Ovary (tissue), 3 donors: Measurements from ENCODE around the gene CCL23.

Experiments used
- EP300 ChIP-seq: sonication (generic); formaldehyde crosslinking; IDR thresholded peaks from one replicate; pipeline ENCODE4 v1.6.1; 2017; ENCODE audit warnings: antibody characterized with exemption
- POLR2A ChIP-seq: fragments of 450-650 bp; IDR thresholded peaks from one replicate; pipeline ENCODE4 v1.6.1; 2017; ENCODE audit warnings: antibody characterized with exemption, mild to moderate bottlenecking, moderate library complexity
- TF ChIP-seq, protein P1 (sequence below), 3 donors: fragments of 450-650 bp in 2 of 3; fragments of 200-600 bp in 1 of 3; IDR thresholded peaks; one replicate each; pipeline versions ENCODE4 v1.5.1 to v1.8.0; 2016 to 2022; ENCODE audit warnings: antibody characterized with exemption in 3 of 3, mild to moderate bottlenecking in 1 of 3
- donor health status: DM: no; HTN: no; CAD: no.

DNA sequence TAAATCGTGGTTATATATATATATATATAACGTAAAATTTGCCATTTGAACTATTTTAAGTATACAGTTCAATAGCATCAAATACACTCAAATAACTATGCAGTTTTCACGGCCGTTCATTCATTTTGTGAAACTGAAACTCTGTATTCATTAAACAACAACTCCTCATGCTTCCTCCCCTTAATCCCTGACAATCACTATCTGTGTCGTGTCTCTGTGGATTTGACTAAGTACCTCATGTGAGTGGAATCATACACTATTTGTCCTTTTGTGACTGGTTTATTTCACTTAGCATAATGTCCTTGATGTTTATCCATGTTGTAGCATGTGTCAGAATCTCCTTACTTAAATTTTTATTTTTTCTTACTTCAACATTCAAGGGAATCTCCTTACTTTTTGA, 2.8 kb downstream of the CCL23 start:
- TF ChIP-seq, protein P1, sequence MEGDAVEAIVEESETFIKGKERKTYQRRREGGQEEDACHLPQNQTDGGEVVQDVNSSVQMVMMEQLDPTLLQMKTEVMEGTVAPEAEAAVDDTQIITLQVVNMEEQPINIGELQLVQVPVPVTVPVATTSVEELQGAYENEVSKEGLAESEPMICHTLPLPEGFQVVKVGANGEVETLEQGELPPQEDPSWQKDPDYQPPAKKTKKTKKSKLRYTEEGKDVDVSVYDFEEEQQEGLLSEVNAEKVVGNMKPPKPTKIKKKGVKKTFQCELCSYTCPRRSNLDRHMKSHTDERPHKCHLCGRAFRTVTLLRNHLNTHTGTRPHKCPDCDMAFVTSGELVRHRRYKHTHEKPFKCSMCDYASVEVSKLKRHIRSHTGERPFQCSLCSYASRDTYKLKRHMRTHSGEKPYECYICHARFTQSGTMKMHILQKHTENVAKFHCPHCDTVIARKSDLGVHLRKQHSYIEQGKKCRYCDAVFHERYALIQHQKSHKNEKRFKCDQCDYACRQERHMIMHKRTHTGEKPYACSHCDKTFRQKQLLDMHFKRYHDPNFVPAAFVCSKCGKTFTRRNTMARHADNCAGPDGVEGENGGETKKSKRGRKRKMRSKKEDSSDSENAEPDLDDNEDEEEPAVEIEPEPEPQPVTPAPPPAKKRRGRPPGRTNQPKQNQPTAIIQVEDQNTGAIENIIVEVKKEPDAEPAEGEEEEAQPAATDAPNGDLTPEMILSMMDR (IDR thresholded peaks at IDR 0.05), result no peak
- TF ChIP-seq POLR2A, result no peak
- TF ChIP-seq EP300, result no peak
